ENCODE measurements around the gene TARBP1. TPM values are rescaled to one million over a fixed set of nuclear protein-coding genes. Genes with fewer than 3 reads are reported as not detected.

Gene TARBP1
- total RNA-seq, 2 donors from 2014 or later = 19.6 to 23.1 TPM

DNA sequence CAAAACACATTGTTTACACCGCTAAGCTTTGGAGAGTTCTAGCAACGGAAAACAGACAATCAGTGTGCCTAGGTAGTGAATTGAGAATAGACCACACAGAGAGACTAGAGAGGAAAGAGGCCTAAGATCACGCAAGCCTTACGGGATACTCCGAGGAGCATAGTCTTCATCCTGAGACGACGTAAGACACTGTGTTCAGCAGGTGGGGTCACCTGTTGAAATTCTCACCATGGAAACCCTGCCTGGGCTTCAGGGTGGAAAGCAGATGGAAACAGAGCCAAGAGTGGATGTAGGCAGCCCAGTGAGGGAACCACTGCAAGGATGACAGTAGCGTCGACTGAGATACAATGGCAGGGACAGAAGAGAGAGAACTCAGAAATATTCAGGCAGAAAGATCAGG is 65.5 kb downstream of the TARBP1 start:
- Histone ChIP-seq H3K4me3 (no peak overlapping the region), H3K36me3 (no peaks in the 10 kb centered on the region), H3K9me3 (no peaks in the 10 kb centered on the region), H3K9ac (ENCODE audit: low read depth in 2 of 2, low read length in 2 of 2) (no peak overlapping the region), H3K27ac (no peak overlapping the region), H3K27me3 (no peaks in the 10 kb centered on the region), H3K4me1 (no peaks in the 10 kb centered on the region)
- TF ChIP-seq, protein P1, sequence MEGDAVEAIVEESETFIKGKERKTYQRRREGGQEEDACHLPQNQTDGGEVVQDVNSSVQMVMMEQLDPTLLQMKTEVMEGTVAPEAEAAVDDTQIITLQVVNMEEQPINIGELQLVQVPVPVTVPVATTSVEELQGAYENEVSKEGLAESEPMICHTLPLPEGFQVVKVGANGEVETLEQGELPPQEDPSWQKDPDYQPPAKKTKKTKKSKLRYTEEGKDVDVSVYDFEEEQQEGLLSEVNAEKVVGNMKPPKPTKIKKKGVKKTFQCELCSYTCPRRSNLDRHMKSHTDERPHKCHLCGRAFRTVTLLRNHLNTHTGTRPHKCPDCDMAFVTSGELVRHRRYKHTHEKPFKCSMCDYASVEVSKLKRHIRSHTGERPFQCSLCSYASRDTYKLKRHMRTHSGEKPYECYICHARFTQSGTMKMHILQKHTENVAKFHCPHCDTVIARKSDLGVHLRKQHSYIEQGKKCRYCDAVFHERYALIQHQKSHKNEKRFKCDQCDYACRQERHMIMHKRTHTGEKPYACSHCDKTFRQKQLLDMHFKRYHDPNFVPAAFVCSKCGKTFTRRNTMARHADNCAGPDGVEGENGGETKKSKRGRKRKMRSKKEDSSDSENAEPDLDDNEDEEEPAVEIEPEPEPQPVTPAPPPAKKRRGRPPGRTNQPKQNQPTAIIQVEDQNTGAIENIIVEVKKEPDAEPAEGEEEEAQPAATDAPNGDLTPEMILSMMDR (IDR thresholded peaks at IDR 0.05) = no peak
- intact Hi-C loops (cut with DNase I) = no loop called here
- no peak for DNase-seq

DNA sequence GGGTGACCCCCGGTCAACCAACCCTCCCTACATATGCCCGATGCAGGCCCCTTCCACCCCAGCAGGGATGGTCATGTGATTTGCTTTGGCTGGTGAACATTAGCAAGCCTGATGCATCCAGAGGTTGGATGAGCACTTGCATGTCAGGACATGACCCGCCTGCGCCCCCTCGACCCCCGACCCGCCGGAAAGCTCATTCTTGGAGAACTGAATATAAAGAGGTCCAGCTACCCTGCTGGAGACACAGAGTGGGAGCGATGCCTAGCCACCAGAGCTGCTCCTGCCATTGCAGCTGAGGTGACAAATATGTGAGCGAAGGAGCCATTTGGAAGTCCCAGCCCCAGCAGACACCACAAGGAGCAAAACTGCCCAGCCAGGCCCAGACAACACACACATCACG is 66.1 kb downstream of the TARBP1 start:
- no peaks in the 10 kb centered on the region for H3K36me3 ChIP-seq
- H3K27me3 ChIP-seq = no peaks in the 10 kb centered on the region
- TF ChIP-seq, protein P1 (IDR thresholded peaks at IDR 0.05) = no peak
- intact Hi-C loops (cut with DNase I) = no loop called here
- DNase-seq = no peak
- H3K27ac ChIP-seq = no peak overlapping the region
- H3K4me3 ChIP-seq = no peak overlapping the region
- no peaks in the 10 kb centered on the region for H3K4me1 ChIP-seq
- H3K9me3 ChIP-seq = no peaks in the 10 kb centered on the region
- H3K9ac ChIP-seq (ENCODE audit: low read depth in 2 of 2, low read length in 2 of 2) = no peak overlapping the region

DNA sequence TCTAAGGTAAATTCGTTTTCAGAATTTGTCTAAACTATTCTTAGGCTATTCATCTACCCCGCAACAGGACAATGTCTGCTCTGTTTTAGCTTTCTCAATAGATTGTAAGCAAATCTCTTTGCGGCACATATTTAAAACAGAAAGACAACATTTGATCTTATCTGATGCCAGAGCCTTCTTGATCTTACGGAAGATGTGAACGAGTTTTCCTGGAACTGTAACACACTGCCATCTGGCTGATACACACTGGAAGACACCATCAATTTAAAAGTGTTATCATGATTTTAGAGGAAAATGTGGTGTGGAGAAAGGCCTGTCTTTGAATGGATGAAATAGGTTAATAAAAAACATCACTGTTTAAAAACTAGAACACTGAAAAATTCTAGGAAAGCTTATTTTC is 69.7 kb downstream of the TARBP1 start:
- H3K27ac ChIP-seq = no peak overlapping the region
- no peaks in the 10 kb centered on the region for H3K9me3 ChIP-seq
- no peaks in the 10 kb centered on the region for H3K4me1 ChIP-seq
- no peak for DNase-seq
- no peaks in the 10 kb centered on the region for H3K36me3 ChIP-seq
- H3K27me3 ChIP-seq = no peaks in the 10 kb centered on the region
- no peak overlapping the region for H3K4me3 ChIP-seq
- intact Hi-C loops (cut with DNase I) = no loop called here
- TF ChIP-seq, protein P1 (IDR thresholded peaks at IDR 0.05) = no peak
- H3K9ac ChIP-seq (ENCODE audit: low read depth in 2 of 2, low read length in 2 of 2) = no peak overlapping the region

DNA sequence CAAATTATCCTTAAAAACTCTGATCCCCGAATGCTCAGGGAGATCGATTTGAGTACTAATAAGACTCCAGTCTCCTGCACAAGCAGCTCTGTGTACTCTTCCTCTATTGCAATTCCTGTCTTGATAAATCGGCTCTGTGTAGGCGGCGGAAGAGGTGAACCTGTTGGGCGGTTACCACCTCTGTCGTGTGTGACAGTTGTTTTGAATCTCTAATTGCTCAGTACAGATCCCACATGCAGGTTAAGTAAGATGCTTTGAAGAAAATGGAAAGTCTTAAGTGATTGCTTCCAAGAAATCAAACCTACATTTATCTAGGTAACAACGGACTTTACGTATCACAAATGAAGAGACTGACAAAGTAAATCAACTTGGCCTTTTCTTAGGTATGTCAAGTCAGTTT is 70.2 kb downstream of the TARBP1 start:
- no peaks in the 10 kb centered on the region for H3K36me3 ChIP-seq
- no peak overlapping the region for H3K27ac ChIP-seq
- no peak for DNase-seq

DNA sequence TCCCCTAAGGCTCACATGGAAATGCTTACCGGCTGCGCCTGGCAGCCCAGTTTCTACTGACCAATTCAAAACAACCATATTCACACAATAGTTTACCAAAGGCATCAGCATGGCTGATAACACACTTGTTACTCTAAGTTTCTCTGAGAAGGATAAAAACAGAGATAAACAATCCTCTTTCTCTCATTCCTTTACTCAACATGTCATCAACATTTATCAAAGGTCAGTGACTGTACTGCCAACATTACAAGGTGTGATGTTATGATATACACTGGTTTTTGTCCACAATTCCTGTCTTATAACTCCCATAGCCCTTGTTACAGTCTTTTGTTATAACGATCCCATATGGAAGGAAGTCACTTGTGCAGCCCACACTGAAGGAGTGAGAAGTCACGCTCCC is 72.1 kb downstream of the TARBP1 start:
- Histone ChIP-seq H3K4me3 (no peak overlapping the region), H3K9ac (ENCODE audit: low read depth in 2 of 2, low read length in 2 of 2) (no peak overlapping the region)

More for the DNA sequence above, 70.2 kb downstream of the TARBP1 start:
- Histone ChIP-seq H3K9ac (ENCODE audit: low read depth in 2 of 2, low read length in 2 of 2) (no peak overlapping the region), H3K4me1 (no peaks in the 10 kb centered on the region), H3K27me3 (no peaks in the 10 kb centered on the region), H3K4me3 (no peak overlapping the region), H3K9me3 (no peaks in the 10 kb centered on the region)
- intact Hi-C loops (cut with DNase I) = no loop called here
- TF ChIP-seq, protein P1 (IDR thresholded peaks at IDR 0.05) = no peak

More for the DNA sequence above, 72.1 kb downstream of the TARBP1 start:
- Histone ChIP-seq H3K27ac (no peak overlapping the region), H3K27me3 (no peaks in the 10 kb centered on the region), H3K4me1 (no peaks in the 10 kb centered on the region), H3K9me3 (no peaks in the 10 kb centered on the region), H3K36me3 (no peaks in the 10 kb centered on the region)
- no peak for DNase-seq
- intact Hi-C loops (cut with DNase I) = no loop called here
- TF ChIP-seq, protein P1 (IDR thresholded peaks at IDR 0.05) = no peak
